SW480 (cell line): ENCODE data around the gene NXN.
"Not testable (repeated sequence)": the region's sequence is repeated elsewhere in the genome, so short reads cannot be mapped to it uniquely, and the experiment has no call there.

Experiments used
- DNase-seq: peaks from one replicate; pipeline ENCODE4 v3.0.0-alpha.2; 2016; ENCODE audit warnings: low spot score

NXN gene

DNA sequence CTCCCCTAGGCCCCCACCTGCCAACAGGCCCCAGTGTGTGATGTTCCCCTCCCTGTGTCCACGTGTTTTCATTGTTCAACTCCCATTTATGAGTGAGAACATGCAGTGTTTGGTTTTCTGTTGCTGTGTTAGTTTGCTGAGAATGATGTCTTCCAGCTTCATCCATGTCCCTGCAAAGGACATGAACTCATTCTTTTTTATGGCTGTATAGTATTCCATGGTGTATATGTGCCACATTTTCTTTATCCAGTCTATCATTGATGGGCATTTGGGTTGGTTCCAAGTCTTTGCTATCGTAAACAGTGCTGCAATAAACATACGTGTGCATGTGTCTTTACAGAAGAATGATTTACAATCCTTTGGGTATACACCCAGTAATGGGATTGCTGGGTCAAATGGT, 150.0 kb downstream of the NXN start:
- DNase-seq = not testable (repeated sequence)

DNA sequence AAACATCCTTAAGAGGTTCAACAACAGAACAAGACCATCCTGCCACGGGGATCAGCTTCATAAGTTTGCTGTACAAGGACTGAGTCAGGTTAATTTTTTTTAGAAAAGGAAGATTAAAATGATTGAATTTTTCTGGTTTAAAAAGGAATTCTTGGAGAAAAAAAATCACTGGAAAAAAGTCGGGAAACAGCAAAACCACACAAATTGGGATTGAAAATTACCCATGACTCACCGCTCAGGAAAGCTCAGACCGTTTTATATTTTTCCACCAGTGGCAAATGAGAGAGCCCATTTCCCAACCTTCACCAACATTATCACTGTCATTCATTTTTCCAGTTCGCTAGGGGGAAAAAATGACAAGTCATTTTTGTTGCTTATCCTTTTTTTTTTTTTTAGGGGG, 150.8 kb downstream of the NXN start:
- DNase-seq = no peak

DNA sequence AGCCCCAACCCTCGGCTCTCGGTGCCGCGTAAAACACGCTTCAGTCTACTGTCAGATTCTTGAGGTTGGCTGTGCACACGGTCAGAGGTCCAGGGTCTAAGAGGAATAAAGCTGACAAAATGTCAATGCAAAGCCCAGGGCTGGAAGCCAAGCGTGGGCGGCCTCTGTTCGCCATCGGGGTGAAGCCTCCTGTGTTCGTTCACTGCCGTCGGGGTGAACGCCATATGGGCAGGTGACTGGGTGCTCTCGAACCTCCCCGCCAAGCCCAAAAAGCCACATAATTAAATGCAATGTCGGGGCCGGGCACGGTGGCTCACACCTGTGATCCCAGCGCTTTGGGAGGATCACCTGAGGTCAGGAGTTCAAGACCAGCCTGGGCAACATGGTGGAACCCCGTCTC, 152.8 kb downstream of the NXN start:
- no peak for DNase-seq

DNA sequence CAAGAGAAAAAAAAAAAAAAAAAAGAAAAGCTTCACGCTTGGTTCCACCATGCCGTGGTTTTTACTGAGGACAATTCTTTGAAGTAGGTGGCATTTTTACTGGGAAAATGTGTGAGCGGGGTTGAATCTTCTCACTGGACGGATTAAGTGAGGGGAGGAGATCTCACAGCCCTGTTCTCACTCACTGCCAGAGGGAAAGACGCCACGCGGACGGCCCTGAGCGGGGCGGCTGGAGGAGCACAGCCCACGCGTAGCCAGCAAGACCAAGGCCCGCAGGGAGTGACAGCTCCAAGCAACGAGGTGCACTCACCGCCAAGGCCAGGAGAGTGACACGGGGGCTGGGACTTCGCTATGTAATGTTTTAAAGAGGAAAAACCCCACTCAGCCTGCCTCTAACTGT, 154.4 kb downstream of the NXN start:
- no peak for DNase-seq

DNA sequence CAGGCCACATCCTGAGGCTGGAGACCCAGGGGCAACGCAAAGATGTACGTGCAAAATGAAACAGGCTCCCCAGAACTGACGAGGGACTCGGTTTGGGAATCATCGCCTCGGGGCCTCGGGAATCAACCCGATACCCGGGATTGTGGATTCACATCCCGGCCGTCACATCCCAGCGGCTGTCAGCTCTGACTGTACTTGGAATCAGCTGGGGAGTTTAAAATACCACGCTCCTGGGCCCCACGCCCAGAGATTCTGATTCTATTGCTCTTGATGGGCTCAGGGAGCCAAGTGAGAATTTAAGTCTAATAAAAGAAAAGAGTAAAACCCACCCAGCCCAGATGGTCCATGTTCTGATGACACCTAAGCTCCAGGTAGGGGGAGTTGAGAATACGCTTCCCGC, 155.2 kb downstream of the NXN start:
- no peak for DNase-seq

DNA sequence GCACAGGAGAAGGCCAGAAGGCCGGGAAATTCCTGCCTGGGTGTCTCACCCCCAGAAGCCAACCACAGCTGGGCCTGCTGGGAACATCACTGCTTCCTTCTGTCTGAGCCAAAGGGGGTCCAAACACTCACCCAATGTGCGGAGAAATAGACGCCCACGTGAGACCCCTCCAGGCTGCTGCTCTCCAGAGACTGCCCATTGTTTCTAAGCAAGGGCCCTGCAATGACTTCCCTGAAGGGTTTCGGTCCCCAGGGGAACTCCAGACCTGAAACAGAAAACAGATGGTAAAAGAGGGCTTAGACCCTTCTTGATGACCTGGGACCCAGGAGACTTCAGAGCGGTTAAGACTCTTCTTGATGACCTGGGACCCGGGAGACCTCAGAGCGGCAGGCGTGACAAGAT, 156.1 kb downstream of the NXN start:
- DNase-seq = no peak

DNA sequence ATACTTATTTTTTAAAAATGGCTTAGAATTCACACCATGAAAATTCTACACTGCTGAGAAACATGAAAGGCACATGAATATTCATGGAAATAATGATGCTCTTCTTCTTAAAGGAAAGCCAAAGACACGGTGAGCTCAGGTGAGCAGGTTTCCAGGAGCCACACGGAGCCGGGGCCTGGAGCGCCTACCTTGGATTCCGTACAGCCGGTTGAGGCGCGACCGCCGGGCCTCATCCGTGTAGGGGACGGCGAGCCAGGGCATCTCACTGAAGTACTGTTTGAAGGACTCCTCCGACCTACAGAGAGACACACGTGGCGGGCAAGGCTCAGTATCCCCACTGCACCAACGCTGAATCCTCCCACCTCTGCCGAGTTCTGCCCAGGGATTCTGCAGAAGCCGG, 160.3 kb downstream of the NXN start:
- no peak for DNase-seq

DNA sequence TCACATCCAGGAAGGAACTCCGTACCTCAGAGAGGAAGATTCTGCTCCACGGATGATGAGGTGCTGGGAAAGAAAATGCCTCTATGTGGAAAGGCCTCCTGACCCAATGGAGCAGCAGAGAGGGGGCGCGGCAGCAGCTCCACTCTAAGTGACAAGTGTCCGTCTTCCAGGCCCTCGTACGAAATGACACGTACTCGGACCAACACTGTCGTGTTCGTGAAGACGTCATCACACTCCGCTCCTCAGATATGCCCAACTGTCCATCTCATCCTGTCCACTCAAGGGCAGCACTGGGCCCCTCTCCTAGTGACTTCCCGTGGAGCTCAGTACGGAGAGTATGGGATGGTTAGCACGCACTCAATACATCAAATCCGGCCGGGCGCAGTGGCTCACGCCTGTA, 165.2 kb downstream of the NXN start:
- no peak for DNase-seq

DNA sequence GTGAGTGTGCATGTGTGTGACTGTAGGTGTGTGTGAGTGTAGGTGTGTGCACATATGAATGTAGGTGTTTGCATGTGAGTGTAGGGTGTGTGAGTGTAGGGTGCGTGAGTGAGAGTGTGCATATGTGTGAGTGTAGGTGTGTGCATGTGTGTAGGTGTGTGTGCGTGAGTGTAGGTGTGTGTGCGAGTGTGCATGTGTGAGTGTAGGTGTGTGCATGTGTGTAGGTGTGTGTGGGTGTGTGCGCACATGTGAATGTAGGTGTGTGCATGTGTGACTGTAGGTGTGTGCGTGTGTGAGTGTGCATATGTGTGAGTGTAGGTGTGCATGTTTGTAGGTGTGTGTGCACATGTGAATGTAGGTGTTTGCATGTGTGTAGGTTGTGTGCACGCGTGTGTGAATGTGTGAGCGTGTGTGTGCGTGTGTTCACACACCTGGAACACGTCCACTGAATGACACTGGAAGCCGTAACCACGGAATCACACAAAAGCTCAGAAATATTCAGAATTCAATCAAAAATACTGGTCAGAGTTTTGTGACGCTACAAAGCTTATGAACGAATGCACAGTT, 166.9 kb downstream of the NXN start:
- DNase-seq = no peak

DNA sequence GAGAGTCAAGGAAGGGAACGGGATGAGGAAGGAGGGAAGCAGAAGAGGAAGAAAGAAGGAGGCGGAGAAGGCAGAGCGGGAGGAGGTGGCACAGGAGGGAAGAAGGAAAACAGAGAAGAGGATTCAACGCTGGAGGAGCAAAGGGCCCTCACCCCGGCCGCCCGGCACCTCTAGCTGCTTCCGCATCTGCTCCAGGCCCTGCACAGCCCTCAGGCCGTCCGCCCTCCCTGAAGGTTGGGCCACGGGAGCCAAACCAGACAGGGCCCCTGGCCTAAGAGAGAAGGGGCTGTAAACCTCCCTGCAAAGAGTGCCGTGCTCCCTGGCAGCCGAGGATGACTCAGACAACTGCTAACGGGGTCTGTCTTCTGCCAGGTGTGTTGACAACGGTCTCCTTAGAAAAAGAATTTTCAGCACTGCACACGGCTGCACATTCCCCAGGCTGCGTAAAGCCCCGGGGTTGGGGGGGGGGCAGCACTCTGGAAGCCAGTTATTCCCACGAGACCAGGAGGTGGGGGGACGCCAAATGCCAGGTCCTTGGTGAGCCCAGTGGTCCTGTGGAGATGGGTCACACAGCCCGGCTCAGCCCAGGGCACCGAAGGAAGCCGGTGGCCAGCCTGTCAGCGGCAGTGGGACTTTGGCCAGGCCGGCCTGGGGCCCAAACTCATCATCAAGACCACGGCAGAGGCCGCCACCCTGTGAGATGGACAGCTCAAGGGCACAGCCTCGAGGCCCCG, 168.4 kb downstream of the NXN start:
- DNase-seq = no peak

DNA sequence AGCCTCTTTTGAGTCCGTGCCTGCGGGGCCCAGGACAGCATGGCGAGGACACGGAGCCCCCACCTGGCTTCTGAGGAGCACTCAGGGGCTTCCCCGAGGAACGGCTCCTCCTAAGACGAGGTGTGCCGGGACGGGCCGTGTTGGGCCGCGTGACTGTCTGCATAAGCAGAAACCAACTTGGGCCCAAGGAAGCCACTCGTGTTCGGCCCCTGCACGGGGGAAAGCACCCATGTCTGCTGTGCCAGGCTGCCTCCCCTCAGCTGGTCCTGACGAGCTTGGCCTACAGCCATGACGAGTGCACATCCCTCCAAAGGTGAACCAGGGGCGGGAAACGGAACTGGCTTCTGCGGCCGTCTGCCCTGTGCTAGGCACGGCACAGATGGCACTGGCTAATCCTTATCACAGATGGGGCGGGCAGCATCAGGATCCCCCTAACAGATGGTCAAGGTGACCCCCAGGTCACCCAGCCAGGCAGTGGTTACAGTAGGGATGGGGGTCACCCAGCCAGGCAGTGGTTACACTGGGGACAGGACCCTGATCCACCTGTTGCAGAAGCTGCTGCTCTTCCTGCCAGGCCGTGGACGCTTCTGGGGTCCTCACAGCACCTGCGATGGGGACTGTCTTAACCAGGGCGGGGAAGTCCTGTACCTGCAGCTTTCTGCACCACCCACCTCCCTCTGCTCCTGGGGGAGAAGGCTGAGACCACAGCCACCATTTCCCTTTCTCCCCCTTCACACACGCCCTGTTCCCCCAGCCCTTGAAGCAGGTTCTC, 171.9 kb downstream of the NXN start:
- no peak for DNase-seq

DNA sequence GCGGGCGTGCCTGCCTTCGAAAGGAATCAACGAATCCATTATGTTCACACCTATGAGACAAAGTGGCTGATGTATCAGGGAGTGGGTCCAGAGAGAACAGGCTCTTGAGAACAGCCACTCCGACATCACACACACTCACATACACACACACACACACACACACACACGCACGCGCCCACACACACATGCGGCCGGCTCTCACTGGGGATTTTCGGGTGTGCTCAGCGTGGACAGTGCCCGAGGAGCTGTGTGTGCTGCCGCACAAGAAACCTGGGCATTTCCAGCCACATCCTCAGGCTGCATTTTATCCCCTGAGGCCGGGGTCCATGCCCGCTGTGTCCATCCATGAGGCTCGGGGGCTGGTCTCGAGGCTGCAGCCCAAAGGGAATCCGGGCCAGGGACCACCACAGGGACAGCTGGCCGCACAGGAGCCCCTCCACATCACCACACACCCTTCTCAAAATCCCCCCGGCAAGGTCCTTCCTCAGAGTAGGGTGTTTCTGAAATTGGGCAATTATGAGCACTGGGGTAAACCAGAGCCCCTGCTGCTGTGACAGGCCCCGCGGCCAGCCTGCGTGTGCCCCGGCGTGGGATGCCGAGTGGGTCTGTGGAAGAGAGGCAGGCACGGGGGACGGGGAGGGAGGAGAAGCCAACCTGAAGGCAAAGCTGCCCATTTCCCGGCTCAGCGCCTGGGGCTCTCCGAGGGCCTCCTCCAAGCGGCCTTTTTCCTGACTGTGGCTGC, 172.6 kb downstream of the NXN start:
- DNase-seq = no peak

DNA sequence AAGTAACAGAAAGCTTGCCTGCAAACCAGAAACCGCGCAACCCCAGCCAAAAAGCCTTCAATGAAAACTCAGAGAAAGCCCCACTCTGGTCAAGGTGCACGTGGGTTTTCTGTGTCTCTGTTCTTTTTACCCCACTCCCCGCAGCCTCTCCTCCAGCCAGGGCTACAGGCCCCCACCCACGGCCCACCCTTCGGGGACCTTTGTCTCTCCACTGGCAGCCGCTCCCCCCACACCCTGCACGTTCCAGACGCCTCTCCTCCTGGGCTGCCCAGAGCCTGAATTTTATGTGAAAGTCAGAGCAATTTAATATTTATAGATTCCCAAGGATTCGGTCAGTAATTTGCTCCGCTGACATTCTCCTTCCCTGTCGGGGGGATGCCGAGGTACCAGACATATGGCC, 173.2 kb downstream of the NXN start:
- no peak for DNase-seq

DNA sequence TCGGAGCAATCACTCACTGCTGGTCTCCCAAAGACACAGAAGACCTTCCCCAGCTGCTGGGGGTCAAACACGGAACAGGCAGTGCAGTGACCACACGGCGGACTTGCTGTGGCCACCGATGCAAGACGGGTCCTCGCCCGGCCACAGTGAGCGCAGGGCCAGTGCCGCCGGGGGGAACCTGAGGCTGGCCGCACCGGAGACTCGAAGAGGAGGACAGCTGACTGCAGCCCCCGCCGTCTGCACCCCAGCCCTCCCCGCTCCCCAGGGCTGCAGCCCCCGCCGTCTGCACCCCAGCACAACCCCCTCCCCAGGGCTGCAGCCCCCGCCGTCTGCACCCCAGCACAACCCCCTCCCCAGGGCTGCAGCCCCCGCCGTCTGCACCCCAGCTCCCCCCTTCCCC, 173.7 kb downstream of the NXN start:
- not testable (repeated sequence) for DNase-seq

DNA sequence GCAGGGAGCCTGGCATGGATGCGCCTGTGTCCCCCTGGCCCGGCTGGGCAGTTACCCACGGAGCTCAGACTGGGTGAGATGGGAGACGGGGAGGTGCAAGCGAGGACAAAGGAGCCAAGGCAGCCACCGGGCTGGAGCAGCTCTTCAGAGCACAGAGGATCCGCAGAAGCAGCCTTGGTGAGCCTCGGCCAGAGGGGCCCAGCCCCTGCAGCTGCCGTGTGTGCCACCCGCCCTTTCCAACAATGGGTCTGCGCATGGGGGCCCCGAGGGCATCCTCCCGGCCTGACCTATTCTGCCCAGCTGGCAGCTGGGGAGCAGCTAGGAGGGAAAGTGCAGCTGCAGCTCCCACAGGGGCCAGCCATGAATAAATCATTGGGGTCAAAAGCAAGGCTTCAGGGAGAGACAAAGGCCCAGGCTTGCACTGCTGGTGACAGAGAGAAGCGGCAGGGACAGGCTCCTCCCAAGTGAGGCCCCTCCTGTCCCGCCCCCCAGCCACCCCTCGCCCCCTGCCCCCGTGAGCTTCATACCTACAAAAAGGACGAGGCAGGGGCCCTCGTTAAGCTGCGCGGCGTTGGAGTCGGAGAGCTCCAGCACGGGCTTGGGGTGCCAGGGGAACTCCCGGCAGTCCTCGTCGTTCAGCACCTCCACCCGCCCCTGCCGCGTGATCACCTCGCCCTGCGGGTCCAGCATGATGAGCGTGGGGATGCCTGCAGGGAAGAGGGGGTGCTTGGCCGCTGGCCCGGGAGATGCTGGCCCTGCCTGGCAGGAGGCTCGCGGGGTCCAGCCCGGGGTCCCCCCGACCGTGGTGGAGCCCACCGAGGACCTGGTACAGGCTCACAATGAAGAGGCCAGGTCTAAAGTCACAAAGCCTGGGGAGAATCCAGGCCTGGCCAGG, 174.8 kb downstream of the NXN start:
- no peak for DNase-seq

DNA sequence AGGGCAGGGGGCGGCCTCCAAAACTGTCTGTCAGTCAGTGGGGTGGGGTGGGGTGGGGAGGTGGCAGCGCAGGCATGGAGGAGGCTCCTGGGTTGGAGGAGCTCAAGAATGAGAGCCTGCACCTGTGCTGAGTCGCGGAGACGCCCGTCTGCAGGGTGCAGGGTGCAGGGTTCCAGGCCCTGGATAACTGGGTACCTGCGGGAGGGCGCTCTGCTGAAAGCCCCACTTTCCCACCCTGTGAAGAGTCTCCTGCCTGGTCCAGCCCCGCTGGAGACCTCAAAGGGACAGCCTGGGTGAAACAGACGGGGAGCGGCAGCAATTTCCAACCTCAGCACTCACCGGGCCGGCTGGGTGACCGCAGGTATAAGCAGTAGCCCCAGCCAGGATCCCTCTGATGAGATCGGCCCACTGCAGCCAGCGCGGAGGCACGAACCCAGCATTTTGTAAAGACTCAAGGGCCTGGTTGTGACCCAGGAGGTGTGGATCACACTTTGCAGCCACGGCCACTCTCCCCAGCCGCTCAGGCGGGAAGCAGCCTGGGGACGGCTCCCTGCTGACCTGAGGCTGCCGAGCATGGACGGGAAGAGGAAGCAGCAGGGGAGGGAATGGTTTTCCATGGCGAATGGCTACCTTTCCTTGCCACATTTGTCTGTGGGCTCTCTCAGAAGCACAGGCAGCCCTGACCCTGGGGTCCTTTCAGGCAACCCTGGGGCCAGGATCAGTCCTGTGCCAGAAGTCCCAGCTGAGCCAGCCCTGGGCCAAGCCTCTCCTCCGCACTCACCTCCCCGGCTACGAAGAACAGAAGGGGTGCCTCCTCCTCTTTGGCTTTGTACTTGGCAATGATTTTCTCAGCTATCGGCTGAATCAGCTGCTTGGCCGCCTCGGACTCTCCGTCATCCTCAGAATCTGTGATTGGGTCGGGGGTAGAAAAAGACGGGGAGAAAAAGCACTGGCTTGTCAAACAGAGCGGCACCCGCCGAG, 176.4 kb downstream of the NXN start:
- no peak for DNase-seq

DNA sequence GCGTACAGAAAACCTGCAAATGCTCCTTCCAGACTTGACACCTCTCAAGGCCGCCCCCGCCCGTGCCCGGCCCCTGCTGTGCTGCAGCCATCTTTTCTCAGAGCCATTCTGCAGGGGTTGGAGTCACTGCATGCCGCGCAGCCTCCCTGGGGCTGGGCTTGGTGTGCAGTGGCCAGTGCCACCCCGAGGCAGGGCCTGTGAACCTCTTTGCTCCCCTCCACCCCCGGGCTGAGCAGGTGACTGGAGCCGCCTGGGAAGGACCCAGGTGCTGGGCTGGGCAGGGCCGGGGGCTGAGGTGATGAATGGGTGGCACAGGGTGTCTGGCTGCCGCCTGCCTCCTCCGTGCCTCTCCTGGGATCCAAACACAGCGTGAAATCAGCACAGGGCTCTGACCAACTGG, 177.1 kb downstream of the NXN start:
- no peak for DNase-seq

DNA sequence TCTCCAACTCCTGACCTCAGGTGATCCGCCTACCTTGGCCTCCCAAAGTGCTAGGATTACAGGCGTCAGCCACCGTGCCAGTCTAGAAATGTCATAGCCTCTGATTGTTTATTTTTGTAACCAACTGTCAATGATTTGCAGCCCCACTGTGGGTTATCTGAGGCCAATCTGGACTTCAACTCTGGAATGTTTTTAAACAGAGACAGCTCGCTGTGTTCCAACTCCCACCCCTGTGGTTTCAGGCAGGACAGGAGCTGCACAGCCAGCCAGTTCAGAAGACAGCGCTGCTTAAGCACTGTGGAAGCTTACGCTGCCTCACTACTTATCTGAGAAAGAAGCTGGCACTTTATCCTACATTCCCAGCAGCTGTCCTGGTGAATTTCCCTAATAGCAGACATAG, 177.9 kb downstream of the NXN start:
- DNase-seq = no peak

DNA sequence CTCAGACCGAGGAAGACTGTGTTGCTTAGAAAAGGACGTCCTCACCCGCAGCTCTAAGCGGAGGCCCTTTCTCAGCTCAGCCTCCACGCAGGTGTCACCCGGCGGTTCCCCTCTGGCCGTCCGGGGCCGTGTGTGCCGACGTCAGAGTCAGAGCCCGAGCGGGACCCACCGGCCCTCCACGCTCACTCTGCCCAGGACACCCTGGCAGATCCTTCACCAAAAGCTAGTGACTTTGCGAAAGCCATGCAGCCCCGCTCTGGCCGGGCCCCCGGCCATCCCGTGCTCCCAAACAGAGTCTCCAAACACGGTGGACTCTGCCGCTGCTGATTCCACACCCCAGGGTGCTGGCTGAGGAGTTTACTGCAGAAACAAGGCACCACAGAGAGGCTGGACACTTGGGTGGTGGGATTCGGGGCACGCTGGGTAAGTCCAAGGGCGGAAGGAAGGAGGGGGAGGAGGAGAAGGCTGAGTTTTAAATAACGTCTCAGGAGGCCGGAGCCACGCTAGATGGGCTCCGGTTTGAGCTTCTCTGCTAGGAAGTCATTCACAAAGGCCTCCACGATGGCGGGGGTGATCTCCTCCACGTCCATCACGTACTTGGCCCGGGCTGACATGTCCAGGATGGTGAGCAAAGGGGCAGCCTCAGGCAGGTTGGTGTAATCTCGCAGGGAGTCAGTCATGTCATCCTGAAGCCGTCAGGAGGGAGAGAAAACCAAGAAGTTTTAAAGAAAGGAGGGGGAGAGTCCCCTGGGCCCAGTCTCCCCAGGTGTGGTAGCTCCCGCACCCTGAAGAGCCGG, 178.9 kb downstream of the NXN start:
- DNase-seq = no peak

DNA sequence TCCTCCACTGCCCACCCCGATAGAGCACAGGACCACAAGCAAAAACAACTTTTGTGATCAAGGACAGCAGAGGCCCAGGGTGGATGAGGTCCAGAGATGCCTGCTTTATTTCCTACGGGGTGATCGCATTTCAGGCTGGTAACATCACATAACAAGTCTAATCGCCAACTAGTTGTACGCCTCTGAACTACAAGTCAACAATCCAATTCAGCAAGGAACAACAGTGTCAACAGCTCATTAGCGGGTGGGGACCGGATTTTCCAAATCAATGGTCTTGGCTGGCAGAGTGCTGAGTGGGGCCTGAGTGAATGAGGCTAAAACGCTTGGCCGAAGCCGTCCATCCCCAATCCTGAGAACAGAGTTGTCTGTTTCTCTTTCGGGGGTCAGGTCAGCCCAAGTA, 180.3 kb downstream of the NXN start:
- DNase-seq = no peak
